CD4-positive, alpha-beta T cell (primary cell): ENCODE measurements around the gene INPP5F. TPM values are rescaled to one million over a fixed set of nuclear protein-coding genes. Genes with fewer than 3 reads are reported as not detected.

Experiments
- ATAC-seq: fragments of 200-7000 bp; cut with Tn5 transposase; one replicate; pipeline ENCODE4 v1.10.0; 2022; ENCODE audit warnings: mild to moderate bottlenecking; ENCODE audit not compliant: poor library complexity
- CTCF ChIA-PET: fragments of 350-600 bp; sonication (Branson Sonifier 250); formaldehyde crosslinking; loops from one replicate; lab custom pipeline; 2021; ENCODE audit warnings: antibody characterized with exemption, inconsistent platforms; lab: Charles Lee
- POLR2A ChIA-PET: fragments of 350-600 bp; sonication (Branson Sonifier 250); formaldehyde crosslinking; loops from one replicate; lab custom pipeline; 2021; ENCODE audit warnings: antibody characterized with exemption, inconsistent platforms; lab: Charles Lee
- DNase-seq, 14 experiments: peaks; one replicate each; pipeline ENCODE4 v3.0.0-alpha.2; 2013 to 2020; ENCODE audit warnings: mixed read lengths in 2 of 14
- H3K27ac ChIP-seq, 2 donors: one replicate each; pipeline versions ENCODE4 v1.5.1 to v1.7.0; 2013; ENCODE audit warnings: low read length in 2 of 2, low read depth in 1 of 2, mild to moderate bottlenecking in 1 of 2
- H3K27me3 ChIP-seq, 2 experiments: 1 replicate in 1 of 2; 2 replicates in 1 of 2; pipeline versions ENCODE4 v1.6.1 to v1.7.0; 2013; ENCODE audit warnings: low read length in 2 of 2, control low read depth in 1 of 2, mild to moderate bottlenecking in 1 of 2, moderate library complexity in 1 of 2; ENCODE audit not compliant: insufficient read depth in 2 of 2, control insufficient read depth in 1 of 2
- H3K36me3 ChIP-seq: one replicate; pipeline ENCODE4 v1.6.1; 2013; ENCODE audit warnings: low read length, control low read depth; ENCODE audit not compliant: insufficient read depth
- H3K4me1 ChIP-seq: one replicate; pipeline ENCODE4 v1.6.1; 2013; ENCODE audit warnings: low read length, control low read depth; ENCODE audit not compliant: insufficient read depth
- H3K4me3 ChIP-seq: one replicate; pipeline ENCODE4 v1.5.1; 2013; ENCODE audit warnings: mild to moderate bottlenecking, low read length, moderate library complexity
- H3K9me3 ChIP-seq, 2 experiments: 1 replicate in 1 of 2; 2 replicates in 1 of 2; pipeline versions ENCODE4 v1.6.1 to v1.7.0; 2013; ENCODE audit warnings: low read length in 2 of 2, mild to moderate bottlenecking in 2 of 2, control low read depth in 1 of 2, moderate library complexity in 1 of 2; ENCODE audit not compliant: control insufficient read depth in 1 of 2, insufficient read depth in 1 of 2
- H3K27ac Mint-ChIP-seq: one replicate; pipeline ENCODE4 v1.8.0; 2020; ENCODE audit warnings: mixed read lengths
- H3K27me3 Mint-ChIP-seq: one replicate; pipeline ENCODE4 v1.8.0; 2021; ENCODE audit warnings: mixed read lengths
- H3K36me3 Mint-ChIP-seq: one replicate; pipeline ENCODE4 v1.8.0; 2021; ENCODE audit warnings: low read depth, mixed read lengths
- H3K4me1 Mint-ChIP-seq: one replicate; pipeline ENCODE4 v1.8.0; 2021; ENCODE audit warnings: low read depth, mixed read lengths
- H3K4me3 Mint-ChIP-seq: one replicate; pipeline ENCODE4 v1.8.0; 2020; ENCODE audit warnings: mild to moderate bottlenecking, mixed read lengths
- H3K9me3 Mint-ChIP-seq: one replicate; pipeline ENCODE4 v1.8.0; 2020; ENCODE audit warnings: mixed read lengths
- CTCF ChIP-seq: fragments of 200-600 bp; IDR thresholded peaks from one replicate; pipeline ENCODE4 v1.8.0; 2022; ENCODE audit warnings: antibody characterized with exemption, mild to moderate bottlenecking
- intact Hi-C, 2 experiments: fragments of 100-400 bp; cut with DNase I in 1 of 2; cut with micrococcal nuclease in 1 of 2; formaldehyde crosslinking; loops; one replicate each; pipeline versions ENCODE4 v1.15.1 to v1.9.0; 2023 to 2025; cut with DNase I, micrococcal nuclease
- total RNA-seq, 174 experiments: library from RNA in 2 of 174; stranded (reverse) in 2 of 174; gene quantifications; one replicate each; pipeline ENCODE4 v1.2.3 and lab custom pipeline; 2021 to 2026

Gene INPP5F
- total RNA-seq, 2 experiments from 2014 or later, result 6.2 to 6.4 TPM

DNA sequence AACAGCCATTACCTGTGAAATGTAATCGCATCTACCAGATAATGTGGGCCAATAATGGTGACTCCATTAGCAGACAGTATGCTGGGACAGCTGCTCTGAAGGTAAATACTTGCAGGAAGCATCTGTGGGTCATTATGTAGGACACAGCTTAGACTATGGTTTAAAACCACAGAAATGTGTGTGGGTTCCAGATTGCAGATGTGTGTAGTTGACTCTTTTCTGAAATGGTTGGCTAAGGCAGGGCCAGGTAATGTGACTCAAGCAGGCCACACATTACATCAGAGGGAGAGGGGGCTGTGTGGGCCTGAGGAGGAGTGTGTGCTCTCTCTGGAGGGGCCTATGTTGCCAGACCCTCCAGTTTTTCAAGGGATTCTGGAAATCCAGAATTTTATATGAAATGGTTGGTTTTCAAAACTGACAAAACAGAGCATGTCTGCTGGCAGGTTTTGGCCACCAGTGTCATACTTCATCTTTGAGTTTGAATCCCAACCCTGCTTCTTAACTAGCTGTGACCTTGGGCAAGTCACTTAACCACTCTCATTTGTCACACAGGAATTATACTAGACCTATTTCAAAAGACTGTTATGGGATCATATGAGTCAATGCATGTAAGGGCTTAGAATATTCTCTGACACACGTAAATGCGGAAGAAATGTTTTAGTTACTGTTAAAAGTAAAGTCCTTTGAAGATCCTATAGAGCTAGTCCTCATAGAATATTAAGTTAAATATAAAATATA is 82.3 kb downstream of the INPP5F start:
- Histone ChIP-seq H3K27me3 (no peaks in the 10 kb centered on the region), H3K9me3 (no peaks in the 10 kb centered on the region), H3K4me3 (no peak overlapping the region), H3K27ac (no peak overlapping the region), H3K36me3 (no peaks in the 10 kb centered on the region), H3K4me1 (no peaks in the 10 kb centered on the region)
- CTCF ChIA-PET, result no interaction called here
- Mint-ChIP-seq H3K4me3 (no peak overlapping the region), H3K9me3 (no peaks in the 10 kb centered on the region), H3K27ac (no peak overlapping the region), H3K27me3 (no peaks in the 10 kb centered on the region), H3K4me1 (no peaks in the 10 kb centered on the region), H3K36me3 (peaks cover 49% of the 10 kb centered on the region)
- TF ChIP-seq CTCF, result no peak
- POLR2A ChIA-PET, result no interaction called here
- ATAC-seq (peak; percentile 24), DNase-seq (peak in 3 of 14 experiments; percentile 9 to 23 (median 21))
- intact Hi-C loops, result no loop called here

DNA sequence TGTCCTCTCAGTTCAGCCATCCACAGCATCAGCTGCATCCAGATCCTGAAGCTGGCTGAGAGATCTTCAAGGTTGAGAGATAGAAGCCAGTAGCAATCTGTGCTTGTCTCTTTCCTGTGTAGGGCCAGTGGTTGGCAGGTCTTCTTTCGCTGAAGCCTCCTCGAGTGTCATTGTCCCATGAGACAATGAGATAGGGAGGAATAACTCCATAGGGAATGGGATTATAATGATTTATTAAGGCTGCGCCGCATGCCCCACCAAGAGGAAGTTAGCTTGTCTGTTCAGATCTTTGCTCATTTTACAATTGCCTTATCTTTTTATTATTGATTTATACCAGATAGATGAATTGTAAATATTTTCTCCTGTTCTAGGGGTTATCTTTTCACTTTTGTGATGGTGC is 85.3 kb downstream of the INPP5F start:
- Mint-ChIP-seq H3K27ac (no peak overlapping the region), H3K36me3 (peaks cover 46% of the 10 kb centered on the region), H3K27me3 (no peaks in the 10 kb centered on the region), H3K4me1 (no peaks in the 10 kb centered on the region), H3K4me3 (no peak overlapping the region), H3K9me3 (no peaks in the 10 kb centered on the region)
- Histone ChIP-seq H3K36me3 (no peaks in the 10 kb centered on the region), H3K27me3 (no peaks in the 10 kb centered on the region), H3K27ac (no peak overlapping the region), H3K4me1 (no peaks in the 10 kb centered on the region), H3K9me3 (no peaks in the 10 kb centered on the region), H3K4me3 (no peak overlapping the region)
- DNase-seq (no peak), ATAC-seq (no peak)
- intact Hi-C loops, result no loop called here
- ChIA-PET POLR2A (interaction anchor here (0.7 to 1.2 kb wide), 2 partner anchors 8 to 146 kb away, joined by 3 to 4 read pairs; no protein-coding TSS in a partner anchor), CTCF (no interaction called here)
- no peak for TF ChIP-seq CTCF

- H3K27ac ChIP-seq, result no peak overlapping the region
- ChIA-PET POLR2A (no interaction called here), CTCF (interaction anchor here (1.7 kb wide), 1 partner anchor 9 kb away, joined by 4 read pairs; no protein-coding TSS in a partner anchor)
- no peaks in the 10 kb centered on the region for H3K4me1 ChIP-seq
- no peak for ATAC-seq
- H3K27me3 ChIP-seq, result no peaks in the 10 kb centered on the region
- no peak for DNase-seq
- no peak overlapping the region for H3K4me3 ChIP-seq
- peaks cover 48% of the 10 kb centered on the region for H3K36me3 Mint-ChIP-seq
- intact Hi-C loops, result no loop called here
- H3K36me3 ChIP-seq, result no peaks in the 10 kb centered on the region
- H3K9me3 ChIP-seq, result no peaks in the 10 kb centered on the region
- H3K27ac Mint-ChIP-seq, result no peak overlapping the region
- H3K4me1 Mint-ChIP-seq, result no peaks in the 10 kb centered on the region
- H3K27me3 Mint-ChIP-seq, result no peaks in the 10 kb centered on the region
- no peaks in the 10 kb centered on the region for H3K9me3 Mint-ChIP-seq
- H3K4me3 Mint-ChIP-seq, result no peak overlapping the region
- TF ChIP-seq CTCF, result no peak
Measured at GRCh38 chr10:119812684-119813083, 86.8 kb downstream of the INPP5F start.
